ENCODE measurements around the gene UNK.
"Not testable (repeated sequence)": the region's sequence is repeated elsewhere in the genome, so short reads cannot be mapped to it uniquely, and the experiment has no call there.

Gene UNK

GRCh38 chr17:75806822-75807500 is 22.4 kb downstream of the UNK start:
- DNase-seq = no peak

GRCh38 chr17:75807861-75808260 is 23.3 kb downstream of the UNK start:
- DNase-seq = no peak

- DNase-seq = no peak
Observed at GRCh38 chr17:75808549-75808904, 23.9 kb downstream of the UNK start.

GRCh38 chr17:75808905-75809621 is 24.5 kb downstream of the UNK start:
- peak in 1 of 3 experiments; percentile 58 for DNase-seq

GRCh38 chr17:75809631-75810111 is 25.1 kb downstream of the UNK start:
- no peak for DNase-seq

- DNase-seq = no peak
Observed at GRCh38 chr17:75810216-75810615, 25.6 kb downstream of the UNK start.

GRCh38 chr17:75810756-75811155 is 26.1 kb downstream of the UNK start:
- DNase-seq = not testable (repeated sequence)

- DNase-seq = no peak
Observed at GRCh38 chr17:75811174-75811573, 26.6 kb downstream of the UNK start.

- no peak for DNase-seq
Observed at GRCh38 chr17:75812096-75813013, 27.7 kb downstream of the UNK start.

GRCh38 chr17:75813081-75814020 is 28.7 kb downstream of the UNK start:
- no peak for DNase-seq

GRCh38 chr17:75814021-75814395 is 29.4 kb downstream of the UNK start:
- no peak for DNase-seq

GRCh38 chr17:75814900-75815373 is 30.3 kb downstream of the UNK start:
- no peak for DNase-seq

GRCh38 chr17:75815399-75815798 is 30.8 kb downstream of the UNK start:
- no peak for DNase-seq

- no peak for DNase-seq
Observed at GRCh38 chr17:75816693-75817092, 32.1 kb downstream of the UNK start.

GRCh38 chr17:75817571-75817970 is 33.0 kb downstream of the UNK start:
- DNase-seq = no peak

- no peak for DNase-seq
Observed at GRCh38 chr17:75818326-75818885, 33.8 kb downstream of the UNK start.

- no peak for DNase-seq
Observed at GRCh38 chr17:75819116-75819515, 34.5 kb downstream of the UNK start.

- DNase-seq = no peak
Observed at GRCh38 chr17:75819678-75820077, 35.1 kb downstream of the UNK start.

- DNase-seq = no peak
Observed at GRCh38 chr17:75820094-75821080, 35.8 kb downstream of the UNK start.

- no peak for DNase-seq
Observed at GRCh38 chr17:75821552-75821951, 36.9 kb downstream of the UNK start.
